Erythroblast (primary cell): ENCODE results near the gene ELMOD3.

Source experiments
- GATA1 ChIP-seq: IDR thresholded peaks from 2 replicates; pipeline ENCODE4 v1.6.1; 2011; ENCODE audit warnings: low read depth, mild to moderate bottlenecking, control low read depth, low read length, moderate library complexity
- POLR2A ChIP-seq: IDR thresholded peaks from 2 replicates; pipeline ENCODE4 v1.6.1; 2011; ENCODE audit warnings: mild to moderate bottlenecking, low read length

DNA sequence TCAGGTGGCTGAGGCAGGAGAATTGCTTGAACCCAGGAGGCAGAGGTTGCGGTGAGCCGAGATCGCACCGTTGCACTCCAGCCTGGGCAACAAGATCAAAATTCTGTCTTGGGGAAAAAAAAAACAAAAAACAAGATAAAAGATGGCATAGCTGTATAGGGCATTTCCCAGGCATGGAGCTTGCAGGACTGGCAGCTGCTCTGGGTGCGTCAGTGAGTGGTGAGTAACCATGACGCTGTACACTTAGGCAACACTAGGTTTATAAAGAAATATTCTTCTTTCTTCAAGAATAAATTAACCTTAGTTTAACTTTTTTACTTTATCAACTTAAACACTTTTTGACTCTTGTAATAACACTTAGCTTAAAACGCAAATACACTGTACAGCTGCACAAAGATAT lies 42.2 kb upstream of the ELMOD3 start:
- TF ChIP-seq POLR2A, result no peak
- no peak for TF ChIP-seq GATA1
